Measurements from ENCODE around the gene NTN1.

NTN1 gene

GRCh38 chr17:9053406-9053805 is 32.1 kb downstream of the NTN1 start:
- H3K4me3 ChIP-seq (replicated peaks; ENCODE audit: low read depth, low read length) = no peak overlapping the region
- no peak for TF ChIP-seq CTCF (IDR thresholded peaks at IDR 0.05; ENCODE audit: low read length, missing control alignments)
- DNase-seq (ENCODE audit: low read depth) = no peak

GRCh38 chr17:9054126-9054975 is 33.0 kb downstream of the NTN1 start:
- no peak for DNase-seq (ENCODE audit: low read depth)
- no peak overlapping the region for H3K4me3 ChIP-seq (replicated peaks; ENCODE audit: low read depth, low read length)
- TF ChIP-seq CTCF (IDR thresholded peaks at IDR 0.05; ENCODE audit: low read length, missing control alignments) = no peak

- no peak for DNase-seq (ENCODE audit: low read depth)
- no peak for TF ChIP-seq CTCF (IDR thresholded peaks at IDR 0.05; ENCODE audit: low read length, missing control alignments)
Measured at GRCh38 chr17:9055281-9055680, 34.0 kb downstream of the NTN1 start.

GRCh38 chr17:9056566-9056965 is 35.3 kb downstream of the NTN1 start:
- no peak for TF ChIP-seq CTCF (IDR thresholded peaks at IDR 0.05; ENCODE audit: low read length, missing control alignments)
- no peak for DNase-seq (ENCODE audit: low read depth)
- no peak overlapping the region for H3K4me3 ChIP-seq (replicated peaks; ENCODE audit: low read depth, low read length)

More at GRCh38 chr17:9055281-9055680, 34.0 kb downstream of the NTN1 start:
- H3K4me3 ChIP-seq (replicated peaks; ENCODE audit: low read depth, low read length) = no peak overlapping the region

DNA sequence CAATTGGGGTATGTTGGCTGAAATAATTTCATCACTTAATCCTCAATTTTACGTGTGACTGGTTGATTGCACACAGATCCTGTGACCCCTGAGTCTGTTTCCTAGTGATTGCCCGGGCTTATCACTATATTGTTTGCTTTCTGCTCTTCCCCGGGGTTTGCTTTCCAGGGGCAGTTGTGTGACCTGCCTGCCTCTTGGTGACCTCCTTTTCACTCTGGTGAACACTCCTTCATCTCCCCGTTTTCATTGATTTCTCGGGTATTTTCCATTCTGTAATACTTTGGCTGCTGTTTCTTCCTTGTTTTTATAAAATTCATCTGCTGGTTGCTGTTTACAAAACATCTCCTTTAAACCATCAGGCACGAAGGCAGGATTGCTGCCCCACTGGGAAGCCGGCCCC is 36.0 kb downstream of the NTN1 start:
- DNase-seq (ENCODE audit: low read depth) = no peak
- TF ChIP-seq CTCF (IDR thresholded peaks at IDR 0.05; ENCODE audit: low read length, missing control alignments) = no peak
- no peak overlapping the region for H3K4me3 ChIP-seq (replicated peaks; ENCODE audit: low read depth, low read length)

GRCh38 chr17:9062399-9062902 is 41.1 kb downstream of the NTN1 start:
- TF ChIP-seq CTCF (IDR thresholded peaks at IDR 0.05; ENCODE audit: low read length, missing control alignments) = no peak
- DNase-seq (ENCODE audit: low read depth) = no peak

More at GRCh38 chr17:9062399-9062902, 41.1 kb downstream of the NTN1 start:
- no peak overlapping the region for H3K4me3 ChIP-seq (replicated peaks; ENCODE audit: low read depth, low read length)

Measured in fibroblast of pulmonary artery (primary cell).